ENCODE results near the gene CXCL17. TPM values are rescaled to one million over a fixed set of nuclear protein-coding genes. Genes with fewer than 3 reads are reported as not detected.

CXCL17 gene
- total RNA-seq, 2 experiments from 2014 or later = not detected

DNA sequence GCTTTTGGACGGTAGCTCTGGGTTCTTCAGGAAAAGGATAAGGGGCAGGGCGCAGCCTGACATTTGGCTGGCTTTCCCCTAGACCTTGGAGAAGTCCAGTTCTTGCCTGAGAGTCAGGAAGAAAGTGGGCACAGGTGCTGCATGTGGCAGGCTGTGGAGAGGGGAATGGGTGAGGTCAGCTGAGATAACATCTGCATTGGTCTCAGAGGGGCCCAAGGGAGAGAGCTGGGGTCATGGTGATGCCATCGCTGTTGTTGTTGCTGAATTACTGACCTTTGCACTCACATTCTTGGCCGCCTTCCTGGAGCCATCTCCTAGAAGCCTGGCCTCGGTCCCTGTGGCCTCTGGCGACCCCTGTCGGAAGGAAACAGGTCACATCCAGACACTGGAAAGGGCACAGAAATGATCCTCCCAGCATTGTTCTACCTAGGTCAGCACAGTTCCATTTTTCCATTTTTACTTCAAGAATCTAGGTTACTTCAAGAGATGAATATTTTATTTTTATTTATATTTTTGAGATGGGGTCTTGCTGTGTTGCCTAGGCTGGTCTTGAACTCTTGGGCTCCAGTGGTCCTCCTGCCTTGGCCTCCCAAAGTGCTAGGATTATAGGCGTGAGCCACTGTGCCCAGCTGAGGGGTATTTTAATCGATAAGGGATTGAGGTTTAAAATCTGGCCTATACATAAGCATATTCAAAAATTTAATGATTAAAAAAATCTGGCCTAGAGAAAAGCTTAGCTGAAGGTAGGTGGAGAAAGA lies 9.1 kb downstream of the CXCL17 start:
- Histone ChIP-seq H3K36me3 (ENCODE audit: insufficient read depth, low read length) (no peaks in the 10 kb centered on the region), H3K79me2 (ENCODE audit: insufficient read depth, low read depth, low read length) (no peaks in the 10 kb centered on the region), H4K20me1 (ENCODE audit: insufficient read depth, low read length) (no peaks in the 10 kb centered on the region), H3K9me3 (ENCODE audit: low read length) (no peaks in the 10 kb centered on the region), H3K9me2 (ENCODE audit: insufficient read depth, low read length) (no peaks in the 10 kb centered on the region), H2AFZ (ENCODE audit: low read length) (peak overlapping the region; percentile 80), H3K4me1 (ENCODE audit: insufficient read depth, low read length, poor library complexity, severe bottlenecking) (peaks cover 15% of the 10 kb centered on the region), H3K4me2 (ENCODE audit: low read length) (peak overlapping the region; percentile 28; the same call in 1 of the 2 replicates), H3K27ac (ENCODE audit: low read depth, low read length, poor library complexity, severe bottlenecking) (no peak overlapping the region), H3K4me3 (ENCODE audit: low read depth, low read length, poor library complexity, severe bottlenecking) (no peak overlapping the region)
- TF ChIP-seq, protein P1, sequence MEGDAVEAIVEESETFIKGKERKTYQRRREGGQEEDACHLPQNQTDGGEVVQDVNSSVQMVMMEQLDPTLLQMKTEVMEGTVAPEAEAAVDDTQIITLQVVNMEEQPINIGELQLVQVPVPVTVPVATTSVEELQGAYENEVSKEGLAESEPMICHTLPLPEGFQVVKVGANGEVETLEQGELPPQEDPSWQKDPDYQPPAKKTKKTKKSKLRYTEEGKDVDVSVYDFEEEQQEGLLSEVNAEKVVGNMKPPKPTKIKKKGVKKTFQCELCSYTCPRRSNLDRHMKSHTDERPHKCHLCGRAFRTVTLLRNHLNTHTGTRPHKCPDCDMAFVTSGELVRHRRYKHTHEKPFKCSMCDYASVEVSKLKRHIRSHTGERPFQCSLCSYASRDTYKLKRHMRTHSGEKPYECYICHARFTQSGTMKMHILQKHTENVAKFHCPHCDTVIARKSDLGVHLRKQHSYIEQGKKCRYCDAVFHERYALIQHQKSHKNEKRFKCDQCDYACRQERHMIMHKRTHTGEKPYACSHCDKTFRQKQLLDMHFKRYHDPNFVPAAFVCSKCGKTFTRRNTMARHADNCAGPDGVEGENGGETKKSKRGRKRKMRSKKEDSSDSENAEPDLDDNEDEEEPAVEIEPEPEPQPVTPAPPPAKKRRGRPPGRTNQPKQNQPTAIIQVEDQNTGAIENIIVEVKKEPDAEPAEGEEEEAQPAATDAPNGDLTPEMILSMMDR (conservative IDR thresholded peaks at IDR 0.05; ENCODE audit: low read length) = peak; percentile 95
- TF ChIP-seq EZH2phosphoT487 (IDR thresholded peaks at IDR 0.05; ENCODE audit: borderline replicate concordance, low read depth, low read length) = no peak
- peak; percentile 74 for DNase-seq (ENCODE audit: low spot score)
- POLR2A ChIA-PET = no interaction called here
- intact Hi-C loops (cut with micrococcal nuclease; ENCODE audit: unreplicated experiment) = loop anchor here (1.0 kb wide), 1 partner anchor 13 kb away; no protein-coding TSS in a partner anchor
- CTCF ChIA-PET (ENCODE audit: unreplicated experiment) = no interaction called here
- no TSS peak for BruUV-seq (replicated peaks)

DNA sequence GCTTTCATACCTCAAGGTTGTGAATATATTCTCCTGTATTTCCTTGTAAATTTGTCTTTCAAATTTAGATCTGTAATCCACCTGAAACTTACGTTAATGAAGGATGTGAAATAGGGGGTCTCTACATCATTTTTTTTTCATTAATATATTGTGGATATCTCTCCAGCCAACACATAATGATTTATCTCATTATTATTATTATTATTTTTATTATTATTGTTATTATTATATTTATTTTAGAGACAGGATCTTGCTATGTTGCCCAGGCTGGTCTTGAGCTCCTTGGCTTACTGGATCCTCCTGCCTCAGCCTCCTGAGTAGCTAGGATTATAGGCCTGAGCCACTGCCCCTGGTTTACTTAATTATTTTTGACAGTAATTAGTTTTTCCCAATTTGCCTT lies 11.3 kb downstream of the CXCL17 start:
- Histone ChIP-seq H3K27ac (ENCODE audit: low read depth, low read length, poor library complexity, severe bottlenecking) (no peak overlapping the region), H3K9me3 (ENCODE audit: low read length) (no peaks in the 10 kb centered on the region), H3K4me2 (ENCODE audit: low read length) (no peak overlapping the region), H4K20me1 (ENCODE audit: insufficient read depth, low read length) (no peaks in the 10 kb centered on the region), H2AFZ (ENCODE audit: low read length) (peak overlapping the region; percentile 49; the same call in 1 of the 2 replicates), H3K9me2 (ENCODE audit: insufficient read depth, low read length) (no peaks in the 10 kb centered on the region), H3K36me3 (ENCODE audit: insufficient read depth, low read length) (no peaks in the 10 kb centered on the region), H3K4me3 (ENCODE audit: low read depth, low read length, poor library complexity, severe bottlenecking) (no peak overlapping the region), H3K4me1 (ENCODE audit: insufficient read depth, low read length, poor library complexity, severe bottlenecking) (peaks cover 23% of the 10 kb centered on the region), H3K79me2 (ENCODE audit: insufficient read depth, low read depth, low read length) (no peaks in the 10 kb centered on the region)
- POLR2A ChIA-PET = no interaction called here
- CTCF ChIA-PET (ENCODE audit: unreplicated experiment) = no interaction called here
- BruUV-seq (replicated peaks) = no TSS peak
- no peak for DNase-seq (ENCODE audit: low spot score)
- intact Hi-C loops (cut with micrococcal nuclease; ENCODE audit: unreplicated experiment) = no loop called here
- TF ChIP-seq EZH2phosphoT487 (IDR thresholded peaks at IDR 0.05; ENCODE audit: borderline replicate concordance, low read depth, low read length) = no peak
- TF ChIP-seq, protein P1 (conservative IDR thresholded peaks at IDR 0.05; ENCODE audit: low read length) = no peak

DNA sequence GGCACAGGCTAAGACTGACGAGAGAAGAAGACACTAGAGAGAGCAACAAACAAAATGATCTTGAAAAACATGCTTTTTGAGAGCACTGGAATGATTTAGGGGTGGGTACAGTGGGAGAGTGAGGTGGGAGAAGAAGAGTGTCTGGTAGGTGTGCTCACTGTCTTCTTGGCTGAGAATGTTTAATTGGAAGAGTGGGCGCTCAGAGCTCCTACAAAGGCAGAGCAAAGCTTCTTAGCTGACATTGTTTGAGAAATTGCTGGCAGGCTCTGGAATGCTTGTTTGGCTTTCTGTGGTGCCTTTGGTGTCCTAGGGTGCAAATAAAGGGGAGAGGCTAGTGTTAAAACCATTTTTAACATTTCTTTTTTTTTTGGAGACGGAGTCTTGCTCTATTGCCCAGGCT lies 14.1 kb downstream of the CXCL17 start:
- Histone ChIP-seq H3K4me1 (ENCODE audit: insufficient read depth, low read length, poor library complexity, severe bottlenecking) (peaks cover 44% of the 10 kb centered on the region), H3K9me3 (ENCODE audit: low read length) (no peaks in the 10 kb centered on the region), H4K20me1 (ENCODE audit: insufficient read depth, low read length) (no peaks in the 10 kb centered on the region), H3K4me3 (ENCODE audit: low read depth, low read length, poor library complexity, severe bottlenecking) (no peak overlapping the region), H3K79me2 (ENCODE audit: insufficient read depth, low read depth, low read length) (no peaks in the 10 kb centered on the region), H3K27ac (ENCODE audit: low read depth, low read length, poor library complexity, severe bottlenecking) (no peak overlapping the region), H3K9me2 (ENCODE audit: insufficient read depth, low read length) (no peaks in the 10 kb centered on the region), H3K4me2 (ENCODE audit: low read length) (no peak overlapping the region), H2AFZ (ENCODE audit: low read length) (no peak overlapping the region), H3K36me3 (ENCODE audit: insufficient read depth, low read length) (no peaks in the 10 kb centered on the region)
- TF ChIP-seq, protein P1 (conservative IDR thresholded peaks at IDR 0.05; ENCODE audit: low read length) = no peak
- no peak for TF ChIP-seq EZH2phosphoT487 (IDR thresholded peaks at IDR 0.05; ENCODE audit: borderline replicate concordance, low read depth, low read length)
- ChIA-PET CTCF (ENCODE audit: unreplicated experiment) (no interaction called here), POLR2A (no interaction called here)
- no peak for DNase-seq (ENCODE audit: low spot score)
- intact Hi-C loops (cut with micrococcal nuclease; ENCODE audit: unreplicated experiment) = no loop called here
- BruUV-seq (replicated peaks) = no TSS peak
